RWPE1 (cell line): ENCODE measurements around the gene ENTREP1.
A peak's percentile ranks its signal among the peaks of the same experiment; 100 is the strongest.

ENCODE experiments used
- CTCF ChIA-PET: fragments of 350-600 bp; sonication (Branson Sonifier 250); formaldehyde crosslinking; extraction: SDS; loops from one replicate; lab custom pipeline; 2021; lab: Yijun Ruan, JAX
- POLR2A ChIA-PET: fragments of 400-600 bp; formaldehyde crosslinking; extraction: SDS; loops from one replicate; lab custom pipeline; 2020; ENCODE audit warnings: antibody characterized with exemption; ENCODE audit not compliant: low non-redundant PET; lab: Yijun Ruan, JAX
- DNase-seq: peaks from one replicate; pipeline ENCODE4 v3.0.0; 2012; ENCODE audit warnings: low spot score
- H3K27ac ChIP-seq: fragments of 450-650 bp; 2 replicates; pipeline ENCODE4 v1.5.1; 2017
- CTCF ChIP-seq: fragments of 450-650 bp; conservative IDR thresholded peaks from 2 replicates; pipeline ENCODE4 v1.5.1; 2017; ENCODE audit warnings: low read depth, mild to moderate bottlenecking

The ENTREP1 gene

GRCh38 chr9:69412741-69413150 is 87.7 kb downstream of the ENTREP1 start:
- DNase-seq: peak; percentile 64
- ChIA-PET CTCF (interaction anchor here (0.6 to 1.4 kb wide), 3 partner anchors 10 to 430 kb away, joined by 3 read pairs; no protein-coding TSS in a partner anchor), POLR2A (no interaction called here)
- H3K27ac ChIP-seq: no peak overlapping the region
- peak; percentile 49 for TF ChIP-seq CTCF

GRCh38 chr9:69420611-69421270 is 95.7 kb downstream of the ENTREP1 start:
- DNase-seq: no peak
- ChIA-PET CTCF (interaction anchor here (1.0 to 2.5 kb wide), 3 partner anchors 125 to 134 kb away, joined by 3 to 26 read pairs (median 4); no protein-coding TSS in a partner anchor), POLR2A (no interaction called here)
- no peak for TF ChIP-seq CTCF
- no peak overlapping the region for H3K27ac ChIP-seq

- ChIA-PET POLR2A (no interaction called here), CTCF (interaction anchor here (0.6 to 2.5 kb wide), 26 partner anchors 9 to 1799 kb away, joined by 3 to 26 read pairs (median 4); no protein-coding TSS in a partner anchor)
- TF ChIP-seq CTCF: peak; percentile 69
- no peak overlapping the region for H3K27ac ChIP-seq
- peak; percentile 81 for DNase-seq
Observed at GRCh38 chr9:69421908-69422801, 97.1 kb downstream of the ENTREP1 start.

- DNase-seq: no peak
- H3K27ac ChIP-seq: no peak overlapping the region
- ChIA-PET CTCF (interaction anchor here (0.6 to 1.2 kb wide), 3 partner anchors 12 to 121 kb away, joined by 3 to 5 read pairs (median 4); no protein-coding TSS in a partner anchor), POLR2A (no interaction called here)
- no peak for TF ChIP-seq CTCF
Observed at GRCh38 chr9:69425136-69425801, 100.3 kb downstream of the ENTREP1 start.

- no peak for DNase-seq
- POLR2A ChIA-PET: no interaction called here
- CTCF ChIA-PET: interaction anchor here (0.5 kb wide), 1 partner anchor 103 kb away, joined by 3 read pairs; no protein-coding TSS in a partner anchor
- no peak overlapping the region for H3K27ac ChIP-seq
- no peak for TF ChIP-seq CTCF
Observed at GRCh38 chr9:69427286-69427685, 102.3 kb downstream of the ENTREP1 start.
